CD4-positive, alpha-beta T cell treated with Interleukin-6 at 100 ng/mL for 8 hours (primary cell): Measurements from ENCODE around the gene XAGE1B.
"Not testable (repeated sequence)": the region's sequence is repeated elsewhere in the genome, so short reads cannot be mapped to it uniquely, and the experiment has no call there.

ENCODE experiments used
- DNase-seq: peaks from one replicate; pipeline ENCODE4 v3.0.0-alpha.2; 2020; ENCODE audit warnings: mixed read lengths, low spot score

Gene XAGE1B, protein sequence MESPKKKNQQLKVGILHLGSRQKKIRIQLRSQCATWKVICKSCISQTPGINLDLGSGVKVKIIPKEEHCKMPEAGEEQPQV

DNA sequence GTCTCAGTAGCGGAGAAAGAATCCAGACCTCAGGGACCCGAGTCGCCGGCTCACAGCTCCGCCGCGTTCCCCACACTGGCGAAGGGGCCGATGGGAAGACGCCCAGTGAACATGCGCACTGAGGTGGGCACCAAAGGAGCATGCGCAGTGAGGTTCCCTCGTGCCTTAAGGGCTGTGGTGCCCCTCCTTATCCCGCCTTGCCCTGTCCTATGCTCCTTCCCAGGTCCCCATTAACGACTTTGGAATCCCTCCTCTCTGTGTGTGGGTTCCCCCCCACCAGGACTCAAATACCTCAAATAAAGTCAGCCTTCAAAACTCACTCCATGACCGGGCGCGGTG is at the start of gene XAGE1B:
Gene XAGE1B (minus strand): TSS at position 77 of the 339 bp plus-strand sequence. CDS start 1,536 bp downstream, outside the sequence.
- DNase-seq: not testable (repeated sequence)

DNA sequence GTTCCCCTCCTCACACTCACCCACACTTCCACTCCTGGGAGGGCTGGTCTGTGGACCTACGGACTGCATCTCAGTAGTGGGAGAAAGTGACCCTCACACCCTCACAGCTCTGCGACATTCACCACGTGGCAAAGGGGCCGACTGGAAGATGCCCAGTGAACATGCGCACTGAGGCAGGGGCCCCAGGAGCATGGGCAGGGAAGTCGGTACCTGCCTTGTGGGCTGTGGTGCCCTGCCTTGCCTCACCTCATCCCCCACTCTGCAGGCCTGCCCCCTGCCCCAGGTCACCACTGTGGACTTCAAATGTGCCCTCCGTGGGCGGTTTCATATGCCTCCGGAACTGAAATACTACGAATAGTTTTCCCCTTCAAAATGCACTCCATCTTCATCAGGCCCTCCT is 46.2 kb upstream of the XAGE1B start:
- DNase-seq: no peak

DNA sequence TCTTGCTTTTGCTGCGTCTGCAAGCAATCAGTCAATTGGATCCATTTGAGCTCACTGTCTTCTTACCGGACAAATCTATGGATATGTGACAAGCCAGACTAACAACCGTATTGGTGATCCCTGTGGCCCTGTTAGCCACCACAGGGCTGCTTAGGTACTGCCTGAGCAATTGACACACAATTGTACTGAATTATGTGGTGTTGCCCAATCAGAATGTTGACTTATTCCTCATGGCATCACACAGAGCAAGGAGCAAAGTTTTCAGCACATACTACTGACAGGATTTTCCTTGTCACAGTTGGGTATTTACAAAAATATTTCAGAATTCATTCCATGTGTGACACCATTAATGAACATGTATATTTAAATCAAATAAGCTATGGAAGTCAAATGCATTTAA is 41.3 kb upstream of the XAGE1B start:
- DNase-seq: no peak

DNA sequence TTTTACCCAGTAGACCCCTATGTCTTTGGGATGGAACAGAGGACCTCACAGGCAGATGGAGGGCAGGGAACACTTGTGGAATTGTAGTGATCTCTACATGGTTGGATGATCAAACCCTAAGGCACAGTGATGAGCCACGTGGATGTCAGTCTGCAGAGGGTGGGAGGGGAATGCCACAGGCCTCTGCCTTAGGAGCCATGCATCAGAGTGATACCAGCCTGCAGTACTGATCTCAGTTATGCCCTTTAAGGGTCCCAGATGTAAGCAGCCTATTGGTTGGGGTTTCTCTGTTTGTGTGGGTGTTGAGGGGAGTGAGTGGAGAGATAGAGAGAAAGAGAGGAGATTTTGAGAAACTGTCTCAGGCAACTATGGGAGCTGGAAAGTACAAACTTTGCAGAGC is 39.9 kb upstream of the XAGE1B start:
- no peak for DNase-seq

DNA sequence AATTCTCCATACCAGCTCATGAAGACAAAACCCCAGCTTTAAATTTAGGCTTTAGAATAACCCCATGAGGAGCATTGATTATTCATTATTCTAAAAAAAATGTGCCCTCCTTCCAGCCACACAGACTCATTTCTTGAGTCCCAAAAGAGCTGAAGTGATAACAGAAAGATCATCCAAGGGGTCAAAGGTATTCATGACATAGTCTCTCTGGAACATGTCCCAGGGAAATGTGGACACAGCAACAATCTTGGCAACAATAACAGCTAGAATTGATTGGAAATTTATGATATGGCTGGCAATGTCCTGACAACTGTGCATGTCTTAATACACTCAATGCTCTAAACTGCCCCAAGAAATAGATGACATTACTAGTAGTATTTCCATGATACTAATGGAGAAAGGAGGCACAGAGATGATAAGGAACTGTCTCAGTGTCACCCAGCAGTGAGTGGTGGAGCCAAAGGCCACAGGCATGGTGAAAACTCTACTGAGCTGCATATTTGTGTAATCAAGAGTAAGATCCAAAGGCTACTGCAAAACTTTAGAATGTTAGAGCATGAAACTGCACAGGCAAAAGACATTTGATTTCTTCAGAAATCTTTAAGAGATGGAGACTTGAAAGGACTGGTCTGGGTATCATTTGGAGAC is 37.3 kb upstream of the XAGE1B start:
- DNase-seq: no peak

DNA sequence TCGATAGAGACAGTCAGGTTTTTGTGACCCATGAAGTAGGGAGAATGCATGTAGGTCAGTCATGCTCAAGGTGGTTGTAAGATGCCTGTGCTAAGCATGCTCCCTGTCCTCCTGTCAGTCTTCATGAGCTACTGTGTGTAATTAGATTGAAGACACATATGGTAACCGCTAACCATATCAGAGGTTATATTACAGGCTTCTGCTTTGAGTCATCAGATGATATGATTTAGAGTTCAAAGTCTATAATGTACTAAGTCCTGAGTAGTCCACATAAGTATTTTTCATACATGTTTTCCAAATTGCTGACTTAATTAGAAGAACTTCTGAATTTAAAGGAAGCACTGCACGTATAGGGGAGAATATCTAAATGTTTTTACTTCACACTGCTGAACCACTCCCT is 31.9 kb upstream of the XAGE1B start:
- DNase-seq: not testable (repeated sequence)

DNA sequence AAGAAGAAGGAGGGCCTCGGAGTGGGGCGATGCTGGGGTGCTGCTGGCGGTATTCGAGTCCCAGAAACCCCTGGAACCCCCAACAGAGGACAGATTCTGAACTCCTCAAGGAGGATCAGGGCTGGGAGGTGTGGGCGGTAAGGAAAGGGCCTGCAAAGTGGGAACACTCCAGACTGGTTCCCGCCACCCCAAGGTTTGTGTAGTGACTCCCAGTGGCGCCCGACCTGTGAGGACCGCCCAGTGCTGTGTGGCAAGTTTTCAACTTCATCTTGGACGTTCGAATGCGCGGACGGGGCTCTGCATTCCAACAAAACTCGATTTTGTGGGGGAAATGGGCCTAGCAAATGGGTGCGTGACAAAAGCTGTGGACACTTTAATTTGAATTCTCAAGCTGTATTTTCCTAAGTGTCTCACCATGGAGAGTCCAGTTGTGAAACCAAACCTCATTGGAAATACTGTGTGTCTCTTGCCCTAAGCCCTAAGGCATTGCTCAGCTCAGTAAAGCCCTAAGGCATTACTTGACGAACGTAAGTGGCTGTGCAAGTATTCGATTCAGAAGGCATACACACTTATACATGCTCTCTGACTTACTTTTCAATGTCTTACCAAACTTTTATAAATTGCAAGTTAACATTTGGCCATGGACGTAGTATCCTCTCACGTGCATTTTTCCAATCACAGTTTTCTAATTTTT is 27.4 kb upstream of the XAGE1B start:
- DNase-seq: no peak

DNA sequence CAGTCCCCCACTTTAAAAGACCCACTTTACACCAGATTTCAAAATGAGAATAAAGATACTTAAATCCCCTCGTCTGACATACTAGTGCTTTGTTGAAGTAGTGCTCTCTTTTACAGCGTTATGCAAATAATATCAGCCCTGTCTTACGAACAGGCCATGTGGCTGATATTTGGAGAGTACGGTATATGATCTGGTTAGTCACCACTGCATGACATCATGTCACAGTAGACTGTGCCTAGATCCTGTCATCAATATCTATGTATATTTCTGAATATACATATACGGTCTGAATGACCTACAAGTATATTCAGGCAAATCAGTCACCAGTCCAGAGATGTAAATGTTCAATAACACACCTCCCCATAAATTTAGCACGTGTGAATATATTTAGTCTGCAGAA is 25.4 kb upstream of the XAGE1B start:
- DNase-seq: no peak

DNA sequence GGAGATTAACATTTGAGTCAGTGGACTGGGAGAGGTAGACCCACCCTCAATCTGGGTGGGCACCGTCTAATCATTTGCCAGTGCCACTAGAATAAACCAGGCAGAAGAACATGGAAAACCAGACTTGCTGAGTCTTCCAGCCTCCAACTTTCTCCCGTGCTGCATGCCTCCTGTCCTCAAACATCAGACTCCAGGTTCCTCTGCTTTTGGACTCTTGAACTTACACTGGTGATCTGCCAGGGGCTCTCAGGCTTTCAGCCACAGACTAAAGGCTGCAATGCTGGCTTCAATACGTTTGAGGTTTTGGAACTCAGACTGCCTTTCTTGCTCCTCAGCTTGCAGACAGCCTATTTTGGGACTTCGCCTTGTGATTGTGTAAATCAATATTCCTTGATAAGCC is 24.2 kb upstream of the XAGE1B start:
- not testable (repeated sequence) for DNase-seq

DNA sequence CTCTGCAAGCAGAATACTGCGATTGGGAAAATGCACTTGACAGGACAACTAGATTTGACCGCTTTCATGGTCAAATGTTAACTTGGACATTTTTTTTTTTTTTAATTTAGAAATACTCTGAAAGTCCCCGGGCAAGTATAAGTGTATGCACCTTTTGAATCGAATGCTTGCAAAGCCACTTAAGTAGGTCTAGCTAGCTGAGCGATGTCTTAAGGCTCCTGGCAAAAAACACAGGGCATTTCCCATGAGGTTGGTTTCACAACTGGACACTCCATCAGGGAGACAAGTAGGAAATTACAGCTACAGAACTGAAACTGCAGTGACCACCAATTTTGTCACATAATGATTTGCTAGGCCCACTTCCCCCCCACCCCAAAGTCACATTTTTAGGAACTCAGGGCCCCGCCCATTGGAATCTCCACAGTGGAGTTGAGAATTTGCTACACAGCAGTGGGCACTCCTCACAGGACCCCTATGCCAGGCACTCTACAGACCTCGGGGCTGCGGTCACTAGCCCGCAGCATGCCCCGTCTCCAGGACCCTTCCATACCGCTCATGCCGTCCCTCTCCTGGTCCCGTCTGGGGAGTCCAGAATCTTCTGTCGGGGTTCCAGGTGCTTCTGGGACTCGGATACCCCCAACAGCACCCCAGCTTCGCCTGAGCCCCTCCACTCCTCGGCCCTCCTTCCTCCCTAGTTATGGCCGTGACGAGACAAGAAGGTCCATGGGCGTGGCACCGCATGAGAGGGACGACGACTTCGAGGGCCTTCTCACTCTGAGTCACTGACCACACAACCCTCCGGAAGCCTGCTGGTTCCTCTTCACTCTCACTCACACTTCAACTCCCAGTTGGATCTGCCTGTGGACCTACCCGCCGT is 515 bp downstream of the XAGE1B start:
- DNase-seq: not testable (repeated sequence)

DNA sequence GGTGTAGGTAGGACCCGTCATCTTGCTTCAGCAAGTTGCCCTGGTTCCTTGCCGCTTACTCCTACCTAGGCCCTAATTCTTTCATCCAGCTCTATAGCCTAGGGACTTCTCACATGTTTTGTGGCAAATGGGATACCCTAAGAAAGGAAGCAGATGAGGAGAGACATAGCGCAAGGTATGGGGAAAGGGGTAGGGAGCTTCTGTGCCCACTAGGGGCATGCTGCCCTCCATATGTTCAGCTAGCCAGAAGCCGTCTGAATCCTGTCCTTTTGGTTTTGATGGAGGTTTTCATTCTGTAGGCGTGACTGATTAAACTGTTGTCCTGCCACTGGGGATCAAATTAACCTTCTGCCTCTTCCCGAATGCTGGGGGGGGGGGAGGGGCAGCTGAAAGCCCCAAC is 5.7 kb downstream of the XAGE1B start:
- DNase-seq: not testable (repeated sequence)

DNA sequence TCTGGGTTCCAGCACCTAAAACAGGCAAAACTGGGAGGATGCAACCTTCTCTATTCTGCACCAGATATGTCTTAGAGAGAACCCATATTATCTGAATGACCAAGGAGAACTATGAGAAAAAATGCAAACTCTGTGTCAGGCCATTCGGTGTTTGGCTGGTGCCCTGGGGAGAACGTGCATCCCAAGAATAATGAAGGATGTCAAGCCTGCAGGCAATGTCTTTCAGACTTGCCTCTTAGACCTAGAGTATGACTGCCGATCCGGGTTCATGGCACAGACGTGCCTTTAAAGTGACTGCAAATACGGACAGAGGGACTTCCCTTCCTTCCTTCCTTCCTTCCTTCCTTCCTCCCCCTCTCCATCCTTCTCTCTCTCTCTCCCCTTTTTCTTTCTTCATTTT is 6.9 kb downstream of the XAGE1B start:
- no peak for DNase-seq

DNA sequence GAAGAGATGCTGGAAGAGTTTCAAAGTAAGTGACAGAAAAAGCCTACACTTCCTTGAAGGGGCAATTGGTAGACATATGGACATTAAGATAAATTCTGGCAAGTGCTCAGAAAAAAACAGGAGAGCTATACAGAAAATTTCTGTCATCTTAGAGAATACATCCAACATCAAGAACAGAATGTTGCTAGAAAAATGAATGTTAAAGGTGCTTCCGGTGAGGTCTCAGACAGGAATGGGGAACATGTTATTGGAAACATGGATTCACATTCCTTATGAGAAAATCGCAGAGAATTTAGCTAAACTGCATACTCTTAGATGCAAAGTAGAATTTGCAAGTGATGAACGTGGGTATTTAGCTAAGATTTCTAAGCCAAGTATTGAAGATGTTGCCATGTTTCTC is 9.5 kb downstream of the XAGE1B start:
- DNase-seq: no peak

DNA sequence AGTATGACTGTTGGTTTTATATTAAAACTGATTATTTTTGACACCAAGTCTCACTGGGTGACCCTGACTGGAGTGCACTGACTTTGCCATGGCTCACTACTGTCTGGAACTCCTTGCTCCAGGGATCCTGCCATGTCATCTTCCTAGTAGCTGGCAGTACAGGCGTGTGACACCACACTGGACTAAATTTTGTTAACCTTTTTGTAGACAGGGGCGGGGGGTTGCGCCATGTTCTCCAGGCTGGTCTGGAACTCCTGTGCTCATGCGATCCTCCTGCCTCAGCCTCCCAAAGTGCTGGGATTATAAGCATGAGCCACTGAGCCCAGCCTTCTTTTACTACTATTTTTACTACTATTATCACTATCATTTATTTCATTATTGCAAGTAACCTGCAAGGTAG is 12.3 kb downstream of the XAGE1B start:
- DNase-seq: no peak

DNA sequence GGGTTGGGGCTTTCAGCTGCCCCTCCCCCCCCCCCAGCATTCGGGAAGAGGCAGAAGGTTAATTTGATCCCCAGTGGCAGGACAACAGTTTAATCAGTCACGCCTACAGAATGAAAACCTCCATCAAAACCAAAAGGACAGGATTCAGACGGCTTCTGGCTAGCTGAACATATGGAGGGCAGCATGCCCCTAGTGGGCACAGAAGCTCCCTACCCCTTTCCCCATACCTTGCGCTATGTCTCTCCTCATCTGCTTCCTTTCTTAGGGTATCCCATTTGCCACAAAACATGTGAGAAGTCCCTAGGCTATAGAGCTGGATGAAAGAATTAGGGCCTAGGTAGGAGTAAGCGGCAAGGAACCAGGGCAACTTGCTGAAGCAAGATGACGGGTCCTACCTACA is 15.5 kb downstream of the XAGE1B start:
- DNase-seq: not testable (repeated sequence)

DNA sequence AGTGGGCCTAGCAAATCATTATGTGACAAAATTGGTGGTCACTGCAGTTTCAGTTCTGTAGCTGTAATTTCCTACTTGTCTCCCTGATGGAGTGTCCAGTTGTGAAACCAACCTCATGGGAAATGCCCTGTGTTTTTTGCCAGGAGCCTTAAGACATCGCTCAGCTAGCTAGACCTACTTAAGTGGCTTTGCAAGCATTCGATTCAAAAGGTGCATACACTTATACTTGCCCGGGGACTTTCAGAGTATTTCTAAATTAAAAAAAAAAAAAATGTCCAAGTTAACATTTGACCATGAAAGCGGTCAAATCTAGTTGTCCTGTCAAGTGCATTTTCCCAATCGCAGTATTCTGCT is 20.5 kb downstream of the XAGE1B start:
- DNase-seq: not testable (repeated sequence)

DNA sequence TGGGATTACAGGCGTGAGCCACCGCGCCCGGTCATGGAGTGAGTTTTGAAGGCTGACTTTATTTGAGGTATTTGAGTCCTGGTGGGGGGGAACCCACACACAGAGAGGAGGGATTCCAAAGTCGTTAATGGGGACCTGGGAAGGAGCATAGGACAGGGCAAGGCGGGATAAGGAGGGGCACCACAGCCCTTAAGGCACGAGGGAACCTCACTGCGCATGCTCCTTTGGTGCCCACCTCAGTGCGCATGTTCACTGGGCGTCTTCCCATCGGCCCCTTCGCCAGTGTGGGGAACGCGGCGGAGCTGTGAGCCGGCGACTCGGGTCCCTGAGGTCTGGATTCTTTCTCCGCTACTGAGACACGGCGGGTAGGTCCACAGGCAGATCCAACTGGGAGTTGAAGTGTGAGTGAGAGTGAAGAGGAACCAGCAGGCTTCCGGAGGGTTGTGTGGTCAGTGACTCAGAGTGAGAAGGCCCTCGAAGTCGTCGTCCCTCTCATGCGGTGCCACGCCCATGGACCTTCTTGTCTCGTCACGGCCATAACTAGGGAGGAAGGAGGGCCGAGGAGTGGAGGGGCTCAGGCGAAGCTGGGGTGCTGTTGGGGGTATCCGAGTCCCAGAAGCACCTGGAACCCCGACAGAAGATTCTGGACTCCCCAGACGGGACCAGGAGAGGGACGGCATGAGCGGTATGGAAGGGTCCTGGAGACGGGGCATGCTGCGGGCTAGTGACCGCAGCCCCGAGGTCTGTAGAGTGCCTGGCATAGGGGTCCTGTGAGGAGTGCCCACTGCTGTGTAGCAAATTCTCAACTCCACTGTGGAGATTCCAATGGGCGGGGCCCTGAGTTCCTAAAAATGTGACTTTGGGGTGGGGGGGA is 21.1 kb downstream of the XAGE1B start, which contains the start of gene XAGE1A:
Gene XAGE1A (plus strand): TSS at position 264 of the 874 bp plus-strand sequence. CDS start 1,554 bp downstream, outside the sequence.
- DNase-seq: not testable (repeated sequence)

DNA sequence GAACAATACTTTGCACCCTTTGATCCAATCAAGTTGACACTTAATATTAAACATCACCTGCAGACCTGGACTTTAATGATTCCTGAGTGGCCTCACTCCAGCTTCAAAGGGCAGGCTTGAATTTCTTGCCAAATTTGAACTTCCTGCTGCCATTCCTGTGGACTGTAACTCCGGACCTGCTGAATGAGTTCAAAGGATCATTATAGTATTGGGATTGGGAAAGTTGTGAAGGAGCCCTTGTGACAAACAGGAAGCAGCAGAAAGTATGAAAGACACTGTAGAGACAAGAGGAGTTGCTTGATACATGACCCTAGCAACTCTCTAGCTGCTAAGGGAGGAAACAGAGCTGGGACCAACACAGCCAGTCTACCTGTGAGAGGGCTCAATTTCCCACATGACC is 45.6 kb downstream of the XAGE1B start:
- not testable (repeated sequence) for DNase-seq
